GM23338 (cell line): Measurements from ENCODE around the gene RGP1. TPM values are rescaled to one million over a fixed set of nuclear protein-coding genes. Genes with fewer than 3 reads are reported as not detected.

Experiments used
- CTCF ChIP-seq, 2 experiments: fragments of 200-600 bp in 1 of 2; sonication (generic) in 1 of 2; conservative IDR thresholded peaks; 2 replicates each; pipeline versions ENCODE4 v1.5.1 to v1.6.1; 2016 to 2017; ENCODE audit warnings: antibody characterized with exemption in 2 of 2, low read depth in 2 of 2, mild to moderate bottlenecking in 2 of 2, moderate library complexity in 1 of 2
- EZH2phosphoT487 ChIP-seq: fragments of 200-600 bp; sonication (generic); IDR thresholded peaks from one replicate; pipeline ENCODE4 v1.8.1; 2018; ENCODE audit warnings: antibody characterized with exemption; ENCODE audit not compliant: unreplicated experiment
- JUNB ChIP-seq: IDR thresholded peaks from one replicate; pipeline ENCODE4 v1.6.1; 2016; ENCODE audit warnings: antibody characterized with exemption; ENCODE audit not compliant: unreplicated experiment
- NANOG ChIP-seq: IDR thresholded peaks from 2 replicates; pipeline ENCODE4 v1.6.1; 2016; ENCODE audit warnings: antibody characterized with exemption, borderline replicate concordance
- POLR2AphosphoS5 ChIP-seq: IDR thresholded peaks from 2 replicates; pipeline ENCODE4 v1.6.1; 2016; ENCODE audit warnings: antibody characterized with exemption, low read depth
- ZNF331 ChIP-seq: fragments of 250-450 bp; sonication (Bioruptor Pico); IDR thresholded peaks from 2 replicates; pipeline ENCODE4 v1.5.0; 2020; ENCODE audit warnings: low read depth, mild to moderate bottlenecking, moderate library complexity
- polyA plus RNA-seq: library from polyadenylated mRNA; unstranded; fragments of >200 nt; fragmentation: Nextera tagmentation; extraction: Ambion mirVana; gene quantifications from 2 replicates; pipeline ENCODE4 v1.2.1, GENCODE V29; 2016
- total RNA-seq: library from RNA; depleted of rRNA; stranded (reverse); fragments of >200 nt; shearing (Covaris generic); gene quantifications from 2 replicates; pipeline ENCODE4 v1.2.3, GENCODE V29; 2014
- TF ChIP-seq, protein P1 (sequence below): fragments of 250-450 bp; sonication (Bioruptor Pico); IDR thresholded peaks from 2 replicates; pipeline ENCODE4 v1.5.0; 2020; ENCODE audit warnings: mild to moderate bottlenecking, moderate library complexity

Gene RGP1
- total and polyA plus RNA-seq, 2 experiments from 2014 or later, result 2.8 to 16.0 TPM

DNA sequence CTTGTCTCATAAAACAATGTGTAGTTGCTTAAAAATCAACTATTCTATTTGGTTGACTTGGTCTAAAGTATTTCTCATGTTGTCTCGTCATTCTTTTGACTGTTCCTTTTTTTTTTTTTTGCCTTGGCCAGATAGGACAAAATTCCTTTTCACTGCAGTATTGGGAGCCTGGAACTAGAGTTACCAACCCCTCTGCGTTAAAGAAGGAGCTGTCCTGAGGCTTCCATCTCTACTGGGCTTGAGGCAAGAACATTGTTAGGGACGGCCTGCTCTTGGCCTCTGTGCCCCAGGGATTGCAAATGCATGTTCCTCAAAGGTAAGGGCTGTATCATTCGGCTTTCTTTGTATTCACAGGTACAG, 40.9 kb downstream of the RGP1 start (continued):
- TF ChIP-seq, protein P1, sequence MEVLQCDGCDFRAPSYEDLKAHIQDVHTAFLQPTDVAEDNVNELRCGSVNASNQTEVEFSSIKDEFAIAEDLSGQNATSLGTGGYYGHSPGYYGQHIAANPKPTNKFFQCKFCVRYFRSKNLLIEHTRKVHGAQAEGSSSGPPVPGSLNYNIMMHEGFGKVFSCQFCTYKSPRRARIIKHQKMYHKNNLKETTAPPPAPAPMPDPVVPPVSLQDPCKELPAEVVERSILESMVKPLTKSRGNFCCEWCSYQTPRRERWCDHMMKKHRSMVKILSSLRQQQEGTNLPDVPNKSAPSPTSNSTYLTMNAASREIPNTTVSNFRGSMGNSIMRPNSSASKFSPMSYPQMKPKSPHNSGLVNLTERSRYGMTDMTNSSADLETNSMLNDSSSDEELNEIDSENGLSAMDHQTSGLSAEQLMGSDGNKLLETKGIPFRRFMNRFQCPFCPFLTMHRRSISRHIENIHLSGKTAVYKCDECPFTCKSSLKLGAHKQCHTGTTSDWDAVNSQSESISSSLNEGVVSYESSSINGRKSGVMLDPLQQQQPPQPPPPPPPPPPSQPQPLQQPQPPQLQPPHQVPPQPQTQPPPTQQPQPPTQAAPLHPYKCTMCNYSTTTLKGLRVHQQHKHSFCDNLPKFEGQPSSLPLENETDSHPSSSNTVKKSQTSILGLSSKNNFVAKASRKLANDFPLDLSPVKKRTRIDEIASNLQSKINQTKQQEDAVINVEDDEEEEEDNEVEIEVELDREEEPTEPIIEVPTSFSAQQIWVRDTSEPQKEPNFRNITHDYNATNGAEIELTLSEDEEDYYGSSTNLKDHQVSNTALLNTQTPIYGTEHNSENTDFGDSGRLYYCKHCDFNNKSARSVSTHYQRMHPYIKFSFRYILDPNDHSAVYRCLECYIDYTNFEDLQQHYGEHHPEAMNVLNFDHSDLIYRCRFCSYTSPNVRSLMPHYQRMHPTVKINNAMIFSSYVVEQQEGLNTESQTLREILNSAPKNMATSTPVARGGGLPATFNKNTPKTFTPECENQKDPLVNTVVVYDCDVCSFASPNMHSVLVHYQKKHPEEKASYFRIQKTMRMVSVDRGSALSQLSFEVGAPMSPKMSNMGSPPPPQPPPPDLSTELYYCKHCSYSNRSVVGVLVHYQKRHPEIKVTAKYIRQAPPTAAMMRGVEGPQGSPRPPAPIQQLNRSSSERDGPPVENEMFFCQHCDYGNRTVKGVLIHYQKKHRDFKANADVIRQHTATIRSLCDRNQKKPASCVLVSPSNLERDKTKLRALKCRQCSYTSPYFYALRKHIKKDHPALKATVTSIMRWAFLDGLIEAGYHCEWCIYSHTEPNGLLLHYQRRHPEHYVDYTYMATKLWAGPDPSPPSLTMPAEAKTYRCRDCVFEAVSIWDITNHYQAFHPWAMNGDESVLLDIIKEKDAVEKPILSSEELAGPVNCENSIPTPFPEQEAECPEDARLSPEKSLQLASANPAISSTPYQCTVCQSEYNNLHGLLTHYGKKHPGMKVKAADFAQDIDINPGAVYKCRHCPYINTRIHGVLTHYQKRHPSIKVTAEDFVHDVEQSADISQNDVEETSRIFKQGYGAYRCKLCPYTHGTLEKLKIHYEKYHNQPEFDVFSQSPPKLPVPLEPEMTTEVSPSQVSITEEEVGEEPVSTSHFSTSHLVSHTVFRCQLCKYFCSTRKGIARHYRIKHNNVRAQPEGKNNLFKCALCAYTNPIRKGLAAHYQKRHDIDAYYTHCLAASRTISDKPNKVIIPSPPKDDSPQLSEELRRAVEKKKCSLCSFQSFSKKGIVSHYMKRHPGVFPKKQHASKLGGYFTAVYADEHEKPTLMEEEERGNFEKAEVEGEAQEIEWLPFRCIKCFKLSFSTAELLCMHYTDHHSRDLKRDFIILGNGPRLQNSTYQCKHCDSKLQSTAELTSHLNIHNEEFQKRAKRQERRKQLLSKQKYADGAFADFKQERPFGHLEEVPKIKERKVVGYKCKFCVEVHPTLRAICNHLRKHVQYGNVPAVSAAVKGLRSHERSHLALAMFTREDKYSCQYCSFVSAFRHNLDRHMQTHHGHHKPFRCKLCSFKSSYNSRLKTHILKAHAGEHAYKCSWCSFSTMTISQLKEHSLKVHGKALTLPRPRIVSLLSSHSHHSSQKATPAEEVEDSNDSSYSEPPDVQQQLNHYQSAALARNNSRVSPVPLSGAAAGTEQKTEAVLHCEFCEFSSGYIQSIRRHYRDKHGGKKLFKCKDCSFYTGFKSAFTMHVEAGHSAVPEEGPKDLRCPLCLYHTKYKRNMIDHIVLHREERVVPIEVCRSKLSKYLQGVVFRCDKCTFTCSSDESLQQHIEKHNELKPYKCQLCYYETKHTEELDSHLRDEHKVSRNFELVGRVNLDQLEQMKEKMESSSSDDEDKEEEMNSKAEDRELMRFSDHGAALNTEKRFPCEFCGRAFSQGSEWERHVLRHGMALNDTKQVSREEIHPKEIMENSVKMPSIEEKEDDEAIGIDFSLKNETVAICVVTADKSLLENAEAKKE (CRISPR knock-in tag), result no peak
- no peak for TF ChIP-seq CTCF (conservative IDR thresholded peaks at IDR 0.05; ENCODE audit: low read depth in 2 of 2)
- no peak for TF ChIP-seq ZNF331 (CRISPR knock-in tag)
- no peak for TF ChIP-seq JUNB
- no peak for TF ChIP-seq POLR2AphosphoS5
- no peak for TF ChIP-seq EZH2phosphoT487
- TF ChIP-seq NANOG, result no peak
